Measurements from ENCODE around the gene ARHGAP20.

Gene ARHGAP20

GRCh38 chr11:110530900-110531741 is 181.1 kb downstream of the ARHGAP20 start:
- FAIRE-seq (no peak), DNase-seq (ENCODE audit: low spot score) (no peak)

DNA sequence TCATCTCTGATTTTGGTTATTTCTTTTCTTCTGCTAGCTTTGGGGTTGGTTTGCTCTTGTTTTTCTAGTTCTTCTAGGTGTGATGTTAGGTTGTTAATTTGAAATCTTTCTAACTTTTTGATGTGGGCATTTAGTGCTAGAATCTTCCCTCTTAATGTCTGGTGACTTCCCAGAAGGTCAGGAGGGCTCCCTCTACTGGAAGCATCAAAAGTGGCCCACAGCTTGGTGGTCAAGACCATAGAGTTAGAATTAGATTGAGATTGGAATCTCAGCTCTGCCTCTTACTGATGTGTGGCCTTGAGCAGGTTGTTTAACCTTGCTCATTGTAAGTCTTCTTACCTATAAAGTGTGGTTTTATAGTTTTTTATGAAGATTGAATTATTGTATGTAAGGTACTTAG is 183.2 kb downstream of the ARHGAP20 start:
- DNase-seq (ENCODE audit: low spot score): no peak
- no peak for FAIRE-seq

- DNase-seq (ENCODE audit: low spot score): no peak
- no peak for FAIRE-seq
These were observed 185.1 kb downstream of the ARHGAP20 start for GRCh38 chr11:110527146-110527545.

Data from RCC 7860 (cell line).